Omental fat pad (tissue), 4 donors: ENCODE results near the gene NEDD9. TPM values are rescaled to one million over a fixed set of nuclear protein-coding genes. Genes with fewer than 3 reads are reported as not detected.

ENCODE experiments used
- ATAC-seq: fragments of 150-250 bp; one replicate; pipeline ENCODE4 v1.9.1; 2016; ENCODE audit warnings: mild to moderate bottlenecking, moderate library complexity; ENCODE audit not compliant: low FRiP score
- DNase-seq: peaks from one replicate; pipeline ENCODE4 v3.0.0-alpha.2; 2019; ENCODE audit warnings: low spot score
- CTCF ChIP-seq, 3 donors: fragments of 450-650 bp; IDR thresholded peaks; one replicate each; pipeline ENCODE4 v1.5.1; 2016 to 2017; ENCODE audit warnings: antibody characterized with exemption in 3 of 3, mild to moderate bottlenecking in 3 of 3, moderate library complexity in 2 of 3
- total RNA-seq, 4 donors: library from RNA; depleted of rRNA; stranded (reverse); fragments of >200 nt; gene quantifications; one replicate each; pipeline ENCODE4 v1.1.0, GENCODE V29; 2016

NEDD9 gene
- total RNA-seq, 4 donors from 2014 or later: 77.2 to 196 (median 106) TPM

- no peak for TF ChIP-seq CTCF (IDR thresholded peaks at IDR 0.05)
- ATAC-seq: no peak
These were observed 28.0 kb upstream of the NEDD9 start for GRCh38 chr6:11260249-11261038.

GRCh38 chr6:11258260-11259237 lies 26.1 kb upstream of the NEDD9 start:
- no peak for DNase-seq
- peak; percentile 11 for ATAC-seq
- TF ChIP-seq CTCF (IDR thresholded peaks at IDR 0.05): no peak

More at GRCh38 chr6:11260249-11261038, 28.0 kb upstream of the NEDD9 start:
- DNase-seq: no peak

GRCh38 chr6:11255610-11256009 lies 23.1 kb upstream of the NEDD9 start:
- DNase-seq: no peak
- TF ChIP-seq CTCF (IDR thresholded peaks at IDR 0.05): no peak
- no peak for ATAC-seq

- no peak for TF ChIP-seq CTCF (IDR thresholded peaks at IDR 0.05)
- no peak for DNase-seq
- no peak for ATAC-seq
These were observed 21.1 kb upstream of the NEDD9 start for GRCh38 chr6:11253594-11253993.

- DNase-seq: peak; percentile 54
- peak; percentile 93 for ATAC-seq
- TF ChIP-seq CTCF (IDR thresholded peaks at IDR 0.05): no peak
These were observed 19.3 kb upstream of the NEDD9 start for GRCh38 chr6:11251553-11252360.

- no peak for TF ChIP-seq CTCF (IDR thresholded peaks at IDR 0.05)
- no peak for DNase-seq
- ATAC-seq: no peak
These were observed 17.6 kb upstream of the NEDD9 start for GRCh38 chr6:11250108-11250507.
